Naive B cell (primary cell): Measurements from ENCODE around the gene IGSF3. TPM values are rescaled to one million over a fixed set of nuclear protein-coding genes. Genes with fewer than 3 reads are reported as not detected.

Experiments used
- ATAC-seq, 2 donors: fragments of 150-1000 bp; cut with Tn5 transposase; 2 replicates each; pipeline ENCODE4 v1.10.0; 2021; ENCODE audit warnings: low read depth in 2 of 2, mild to moderate bottlenecking in 2 of 2, moderate library complexity in 2 of 2
- DNase-seq: peaks from one replicate; pipeline ENCODE4 v3.0.0; 2022
- H3K27ac Mint-ChIP-seq, 6 donors: one replicate each; pipeline ENCODE4 v1.8.0; 2020 to 2022; ENCODE audit warnings: mild to moderate bottlenecking in 6 of 6, mixed read lengths in 6 of 6, moderate library complexity in 5 of 6, inconsistent platforms in 2 of 6
- H3K27me3 Mint-ChIP-seq, 3 donors: one replicate each; pipeline ENCODE4 v1.8.0; 2021 to 2022; ENCODE audit warnings: mixed read lengths in 3 of 3, mild to moderate bottlenecking in 1 of 3
- H3K36me3 Mint-ChIP-seq, 2 donors: one replicate each; pipeline ENCODE4 v1.8.0; 2020 to 2022; ENCODE audit warnings: mixed read lengths in 2 of 2, inconsistent platforms in 1 of 2, mild to moderate bottlenecking in 1 of 2
- H3K4me1 Mint-ChIP-seq, 3 donors: one replicate each; pipeline ENCODE4 v1.8.0; 2020 to 2022; ENCODE audit warnings: mixed read lengths in 3 of 3, inconsistent platforms in 1 of 3, mild to moderate bottlenecking in 1 of 3, moderate library complexity in 1 of 3
- H3K4me3 Mint-ChIP-seq, 8 donors: one replicate each; pipeline ENCODE4 v1.8.0; 2020 to 2022; ENCODE audit warnings: mild to moderate bottlenecking in 8 of 8, mixed read lengths in 8 of 8, moderate library complexity in 8 of 8, inconsistent platforms in 2 of 8
- H3K9me3 Mint-ChIP-seq, 7 donors: one replicate each; pipeline ENCODE4 v1.8.0; 2020 to 2022; ENCODE audit warnings: mixed read lengths in 7 of 7, mild to moderate bottlenecking in 5 of 7, inconsistent platforms in 2 of 7, moderate library complexity in 1 of 7
- polyA plus RNA-seq, 6 donors: library from polyadenylated mRNA; unstranded; fragments of 300-500 nt; fragmentation: Illumina TruSeq; gene quantifications; one replicate each; pipeline ENCODE4 v1.2.3, GENCODE V29; 2021; ENCODE audit warnings: low read depth in 6 of 6

IGSF3 gene
- polyA plus RNA-seq, 6 donors from 2014 or later = not detected

DNA sequence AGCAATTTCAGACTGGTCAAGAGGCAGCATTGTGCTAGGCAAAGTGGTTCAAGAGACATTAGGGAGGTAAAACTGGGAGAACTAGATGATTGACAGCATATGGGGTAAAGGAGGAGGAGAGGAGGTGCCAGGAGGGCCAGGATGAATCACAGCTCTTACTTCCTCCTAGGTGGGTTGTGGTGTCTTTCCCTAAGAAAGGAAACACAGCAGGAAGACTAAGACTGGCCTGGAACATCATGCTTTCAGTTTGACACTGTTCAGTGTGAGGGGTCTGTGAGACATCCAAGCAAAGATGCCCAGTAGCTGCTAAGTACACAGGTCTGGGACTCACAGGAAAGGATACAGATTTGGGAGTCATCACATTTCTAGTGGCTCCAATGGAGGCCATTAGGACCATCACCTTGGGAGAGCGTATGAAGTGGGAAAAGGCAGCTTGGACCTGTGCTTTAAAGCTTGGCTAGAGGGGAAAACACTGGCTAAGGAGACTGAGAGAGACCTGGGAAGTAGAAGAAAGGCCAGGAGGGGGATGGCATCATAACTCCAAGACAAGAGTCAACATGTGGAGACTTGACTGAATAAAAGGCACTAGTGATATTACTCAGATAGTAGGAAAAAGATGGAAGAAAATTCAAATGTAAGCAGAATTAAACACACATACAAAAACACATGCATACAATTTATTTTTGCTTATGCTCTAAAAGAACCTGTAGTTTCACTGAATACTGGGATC is 114.0 kb downstream of the IGSF3 start:
- peak overlapping the region in 1 of 8 donors; percentile 51 for H3K4me3 Mint-ChIP-seq
- H3K4me1 Mint-ChIP-seq = peaks cover 38 to 45% (median 42%) of the 10 kb centered on the region in 3 donors
- no peaks in the 10 kb centered on the region for H3K9me3 Mint-ChIP-seq
- no peaks in the 10 kb centered on the region for H3K36me3 Mint-ChIP-seq
- ATAC-seq = no peak
- no peaks in the 10 kb centered on the region for H3K27me3 Mint-ChIP-seq
- H3K27ac Mint-ChIP-seq = peak overlapping the region in 4 of 6 donors; percentile 21 to 96 (median 63)
- DNase-seq = no peak

DNA sequence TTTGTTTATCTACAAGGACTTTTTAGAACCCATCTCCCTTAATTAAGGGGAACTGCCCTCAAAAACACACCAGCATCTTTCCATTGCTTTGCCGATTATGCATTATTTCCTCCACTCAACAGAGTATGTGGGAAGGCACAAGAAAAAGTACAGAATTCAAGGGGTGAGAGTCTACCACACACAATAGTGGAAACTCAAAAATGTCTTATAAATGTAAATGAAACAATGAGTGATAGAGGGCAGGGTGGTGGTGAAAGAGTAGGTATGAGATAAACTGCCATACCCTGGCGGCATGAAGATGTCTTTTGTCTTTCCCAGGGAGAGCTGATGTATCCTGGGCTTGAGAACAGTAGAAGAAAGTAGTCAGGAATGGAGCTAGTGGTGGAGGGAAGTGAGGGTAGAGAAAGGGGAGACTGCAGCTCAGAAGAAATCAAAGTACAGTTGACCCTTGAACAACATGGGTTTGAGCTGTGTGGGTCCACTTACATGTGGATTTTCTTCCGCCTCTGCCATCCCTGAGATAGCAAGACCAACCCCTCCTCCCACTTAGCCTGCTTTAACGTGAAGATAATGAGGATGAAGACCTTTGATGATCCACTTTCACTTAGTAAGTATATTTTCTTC is 121.1 kb downstream of the IGSF3 start:
- H3K27ac Mint-ChIP-seq = no peak overlapping the region

DNA sequence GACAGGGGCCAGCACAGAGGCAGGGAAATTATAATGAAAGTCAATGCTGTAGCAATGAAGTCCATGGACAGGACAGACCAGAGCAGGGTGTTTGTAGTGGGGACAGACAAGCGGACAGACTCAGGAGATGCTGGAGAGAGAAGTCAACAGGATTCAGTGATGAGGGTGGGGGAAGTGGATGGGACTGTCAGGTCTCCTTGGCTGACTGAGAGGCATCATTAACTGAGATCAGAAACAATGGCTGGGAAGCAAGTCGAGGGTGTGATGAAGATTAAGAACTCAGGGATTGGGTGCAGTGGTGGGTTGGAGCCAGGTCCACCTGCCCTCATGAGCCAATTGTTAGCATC is 122.2 kb downstream of the IGSF3 start:
- no peak for DNase-seq
- Mint-ChIP-seq H3K4me3 (no peak overlapping the region), H3K9me3 (no peaks in the 10 kb centered on the region), H3K36me3 (peaks cover 11 to 16% of the 10 kb centered on the region in 2 donors), H3K27me3 (no peaks in the 10 kb centered on the region), H3K27ac (peak overlapping the region in 3 of 6 donors; percentile 20 to 77 (median 65)), H3K4me1 (peaks cover 21 to 29% (median 24%) of the 10 kb centered on the region in 3 donors)
- no peak for ATAC-seq

More for the DNA sequence above, 121.1 kb downstream of the IGSF3 start:
- Mint-ChIP-seq H3K4me1 (peaks cover 19 to 34% (median 30%) of the 10 kb centered on the region in 3 donors), H3K36me3 (peaks cover 11 to 16% of the 10 kb centered on the region in 2 donors), H3K27me3 (no peaks in the 10 kb centered on the region), H3K4me3 (no peak overlapping the region), H3K9me3 (no peaks in the 10 kb centered on the region)
- ATAC-seq = no peak
- no peak for DNase-seq

DNA sequence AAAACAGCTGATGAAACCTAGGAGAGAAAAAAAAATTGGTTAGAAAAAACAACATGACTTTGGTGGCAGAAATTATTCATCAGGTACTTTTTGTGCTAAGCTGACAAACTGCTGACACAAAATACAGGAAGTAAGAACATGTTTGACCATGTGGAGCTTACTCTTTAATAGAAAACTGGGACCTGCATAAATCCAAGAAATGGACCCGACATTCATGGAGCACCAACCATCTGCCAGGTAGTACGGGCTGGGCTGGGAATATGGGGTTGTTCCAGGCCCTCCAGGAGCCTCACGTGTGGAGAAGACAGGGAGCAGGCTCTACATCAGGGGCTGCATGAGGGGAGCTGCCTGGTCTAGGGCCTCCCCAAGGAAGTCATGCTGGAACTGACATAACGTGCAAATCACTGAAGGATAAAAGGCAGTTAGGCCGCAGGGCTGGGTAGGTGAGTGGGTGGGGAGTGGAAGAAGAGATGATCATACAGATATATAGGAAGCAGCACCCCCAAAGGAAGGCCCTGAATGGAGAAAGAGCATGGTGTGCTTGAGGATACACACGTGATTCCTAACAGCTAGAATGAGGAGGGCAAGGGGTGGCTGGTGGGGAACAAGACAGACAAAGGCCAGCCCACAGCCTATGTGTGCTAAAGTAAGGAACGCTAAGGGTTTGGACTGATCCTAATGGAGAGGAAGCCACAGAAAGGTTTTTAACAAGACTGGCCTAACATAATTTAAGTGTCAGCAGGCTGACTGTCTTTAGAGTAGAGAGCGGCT is 122.8 kb downstream of the IGSF3 start:
- Mint-ChIP-seq H3K9me3 (no peaks in the 10 kb centered on the region), H3K4me1 (peaks cover 26 to 32% (median 29%) of the 10 kb centered on the region in 3 donors), H3K27ac (peak overlapping the region in 5 of 6 donors; percentile 20 to 77 (median 62)), H3K27me3 (no peaks in the 10 kb centered on the region), H3K36me3 (peaks cover 11 to 16% of the 10 kb centered on the region in 2 donors), H3K4me3 (peak overlapping the region in 1 of 8 donors; percentile 9)
- DNase-seq (no peak), ATAC-seq (peak; percentile 22 to 39)

DNA sequence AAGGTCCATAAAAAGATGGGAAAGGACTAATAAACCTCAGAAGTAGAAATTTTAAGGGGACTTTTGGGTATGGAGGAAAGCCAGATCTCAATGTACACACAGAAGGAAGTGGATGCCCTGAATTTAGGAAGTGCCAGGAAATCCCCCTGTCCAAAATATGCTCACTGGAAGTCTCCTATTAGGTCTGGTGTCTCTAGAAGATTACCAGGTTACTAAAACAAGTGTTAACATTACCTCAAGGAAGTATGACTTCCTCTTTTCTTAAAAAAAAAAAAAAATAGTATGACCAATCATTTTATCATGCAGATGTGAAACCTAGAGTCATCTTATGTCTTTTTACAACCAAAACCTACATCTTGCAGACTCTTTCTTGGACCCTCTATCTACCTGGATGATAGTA is 127.4 kb downstream of the IGSF3 start:
- ATAC-seq = peak; percentile 89 to 90
- peaks cover 15 to 23% of the 10 kb centered on the region in 2 donors for H3K36me3 Mint-ChIP-seq
- no peaks in the 10 kb centered on the region for H3K27me3 Mint-ChIP-seq
- H3K9me3 Mint-ChIP-seq = no peaks in the 10 kb centered on the region
- peak overlapping the region in 4 of 6 donors; percentile 2 to 40 (median 26) for H3K27ac Mint-ChIP-seq
- peak; percentile 59 for DNase-seq
- H3K4me3 Mint-ChIP-seq = no peak overlapping the region
- peaks cover 25 to 29% (median 27%) of the 10 kb centered on the region in 3 donors for H3K4me1 Mint-ChIP-seq

DNA sequence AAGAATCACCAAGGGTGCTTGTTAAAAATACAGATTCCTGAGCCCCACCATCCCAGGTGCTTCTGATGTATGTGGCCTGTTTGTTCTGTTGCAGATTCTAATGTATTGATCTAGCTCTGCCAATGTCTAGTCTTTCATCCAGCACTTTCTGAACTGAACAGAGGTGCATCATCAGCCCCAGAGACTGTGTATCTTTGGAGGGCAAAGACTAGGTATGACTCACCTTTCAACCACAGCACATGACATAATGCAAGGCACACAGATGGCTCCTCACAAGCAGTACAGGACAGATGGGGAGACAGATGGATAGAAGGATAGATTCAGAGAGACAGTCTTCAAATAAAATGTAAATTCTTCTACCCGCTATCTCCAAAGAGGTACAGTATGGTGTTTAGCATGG is 129.0 kb downstream of the IGSF3 start:
- ATAC-seq (no peak), DNase-seq (no peak)
- Mint-ChIP-seq H3K27ac (peak overlapping the region in 1 of 6 donors; percentile 3), H3K36me3 (peaks cover 22 to 29% of the 10 kb centered on the region in 2 donors), H3K4me1 (peaks cover 16 to 20% (median 19%) of the 10 kb centered on the region in 3 donors), H3K27me3 (no peaks in the 10 kb centered on the region), H3K9me3 (no peaks in the 10 kb centered on the region), H3K4me3 (no peak overlapping the region)

DNA sequence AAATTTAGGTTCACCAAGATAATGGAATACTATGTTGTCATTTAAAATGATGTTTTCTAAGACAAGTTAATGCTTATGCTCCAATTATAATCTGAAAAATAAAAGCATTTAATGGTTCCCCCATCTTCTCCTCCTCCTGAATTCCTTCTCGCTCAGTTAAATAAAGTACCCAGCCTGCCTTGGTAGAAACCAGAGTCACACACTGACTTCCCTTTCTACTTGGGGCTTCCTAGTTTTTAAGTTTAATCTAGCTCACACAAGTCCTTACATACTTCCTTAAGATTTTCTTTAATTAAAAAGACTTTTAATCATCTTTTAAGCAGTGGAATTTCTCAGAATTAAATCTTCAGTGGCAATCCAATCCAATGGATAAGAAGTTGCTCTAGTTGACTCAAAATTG is 129.6 kb downstream of the IGSF3 start:
- DNase-seq = no peak
- Mint-ChIP-seq H3K9me3 (no peaks in the 10 kb centered on the region), H3K27me3 (no peaks in the 10 kb centered on the region), H3K36me3 (peaks cover 23 to 30% of the 10 kb centered on the region in 2 donors), H3K4me1 (peaks cover 15 to 20% (median 16%) of the 10 kb centered on the region in 3 donors), H3K4me3 (no peak overlapping the region), H3K27ac (no peak overlapping the region)
- ATAC-seq = no peak

DNA sequence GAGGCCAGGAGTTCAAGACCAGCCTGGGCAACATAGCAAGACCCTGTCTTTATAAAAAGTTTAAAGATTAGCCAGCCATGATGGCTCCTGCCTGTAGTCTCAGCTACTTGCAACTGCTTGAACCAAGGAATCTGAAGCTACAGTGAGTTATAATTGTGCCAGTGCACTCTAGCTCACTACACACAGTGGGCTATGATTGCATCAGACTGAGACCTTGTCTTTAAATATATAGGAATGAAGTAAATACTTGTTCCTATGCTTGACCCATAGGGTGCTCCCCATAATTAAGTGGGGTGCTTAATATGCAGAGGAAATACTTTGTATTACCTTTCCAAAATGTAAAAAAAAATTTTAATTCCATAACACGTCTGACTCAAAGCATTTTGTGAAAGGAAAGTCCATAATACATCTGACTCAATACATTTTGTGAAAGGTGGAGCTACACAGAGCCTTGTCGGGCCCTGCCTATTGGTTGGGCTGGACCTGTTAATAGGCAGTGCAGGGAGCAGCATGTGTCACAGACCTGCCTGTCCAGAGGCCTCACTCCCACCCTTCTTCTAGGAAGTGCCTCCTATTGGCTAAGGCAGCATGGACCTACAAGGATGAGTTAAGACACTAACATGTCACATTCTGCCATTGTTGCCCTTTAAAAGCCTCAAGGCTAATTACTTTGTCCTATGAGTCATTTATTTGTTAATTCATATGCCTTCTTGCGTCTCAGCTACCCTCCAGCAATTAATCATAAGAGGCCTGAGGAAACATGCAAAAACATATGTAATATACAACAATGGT is 130.3 kb downstream of the IGSF3 start:
- DNase-seq (no peak), ATAC-seq (no peak)
- H3K4me3 Mint-ChIP-seq = no peak overlapping the region
- H3K27me3 Mint-ChIP-seq = no peaks in the 10 kb centered on the region
- H3K9me3 Mint-ChIP-seq = no peaks in the 10 kb centered on the region
- H3K27ac Mint-ChIP-seq = no peak overlapping the region
- H3K4me1 Mint-ChIP-seq = peaks cover 11 to 20% (median 11%) of the 10 kb centered on the region in 3 donors
- peaks cover 18 to 27% of the 10 kb centered on the region in 2 donors for H3K36me3 Mint-ChIP-seq

DNA sequence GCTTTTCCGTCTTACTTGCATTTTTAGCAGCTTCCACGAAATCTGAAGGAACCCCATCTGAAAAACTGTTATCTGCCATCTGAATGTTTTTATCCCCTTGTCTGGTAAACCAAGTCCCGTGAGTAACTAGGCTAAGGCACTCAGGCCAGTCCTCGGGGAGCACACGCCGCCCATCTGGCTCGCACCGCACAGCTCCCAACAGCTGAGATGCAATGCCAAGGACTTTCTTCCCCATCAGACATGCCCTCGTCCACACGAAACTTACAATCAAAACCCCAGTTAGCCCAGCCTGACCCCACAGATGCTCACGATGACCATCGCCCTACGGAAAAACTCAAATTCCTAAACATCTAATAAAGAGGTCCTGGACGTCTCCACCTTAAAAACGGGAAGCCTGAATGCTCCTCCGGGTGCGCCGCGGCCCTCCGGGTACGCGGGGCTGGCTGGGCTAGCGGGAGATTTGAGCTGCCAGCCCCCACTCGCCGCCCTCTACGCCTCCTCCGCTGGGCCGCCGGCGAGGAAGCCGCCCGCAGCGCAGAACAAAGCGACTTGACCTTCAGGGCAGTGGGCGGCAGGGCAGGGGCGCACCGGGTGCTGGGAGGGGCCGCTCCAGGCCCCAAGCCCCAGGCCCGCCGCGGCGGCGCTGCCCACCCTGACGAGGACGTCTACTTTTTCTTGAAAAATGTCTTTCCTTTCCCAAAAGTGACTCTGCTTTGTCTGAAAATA is 133.4 kb downstream of the IGSF3 start:
- Mint-ChIP-seq H3K27me3 (no peaks in the 10 kb centered on the region), H3K36me3 (peaks cover 18 to 24% of the 10 kb centered on the region in 2 donors), H3K9me3 (no peaks in the 10 kb centered on the region), H3K27ac (no peak overlapping the region), H3K4me3 (no peak overlapping the region), H3K4me1 (peaks cover 0 to 3% (median 0%) of the 10 kb centered on the region in 3 donors)
- DNase-seq (no peak), ATAC-seq (no peak)

DNA sequence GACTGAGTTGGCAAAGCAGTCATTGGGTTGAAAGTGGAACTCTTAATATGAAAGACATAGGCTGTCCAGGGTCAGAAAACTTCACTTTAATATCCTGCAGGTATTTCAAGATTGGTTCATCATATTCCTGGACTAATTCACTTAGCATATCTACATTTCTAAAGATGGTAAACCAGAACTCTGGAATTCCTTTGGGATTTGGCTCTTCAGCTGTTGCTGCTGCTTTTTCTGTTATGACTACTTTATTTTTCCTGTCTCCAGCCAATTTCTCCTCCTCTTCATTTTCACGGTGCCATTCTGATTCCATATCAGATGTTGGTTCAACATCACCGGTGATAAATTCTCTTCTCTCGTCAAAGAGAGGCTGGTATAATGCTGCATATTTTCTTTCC is 134.1 kb downstream of the IGSF3 start:
- H3K27me3 Mint-ChIP-seq = no peaks in the 10 kb centered on the region
- no peak overlapping the region for H3K4me3 Mint-ChIP-seq
- H3K4me1 Mint-ChIP-seq = no peaks in the 10 kb centered on the region
- peaks cover 18 to 24% of the 10 kb centered on the region in 2 donors for H3K36me3 Mint-ChIP-seq
- DNase-seq (no peak), ATAC-seq (no peak)
- no peaks in the 10 kb centered on the region for H3K9me3 Mint-ChIP-seq
- no peak overlapping the region for H3K27ac Mint-ChIP-seq

DNA sequence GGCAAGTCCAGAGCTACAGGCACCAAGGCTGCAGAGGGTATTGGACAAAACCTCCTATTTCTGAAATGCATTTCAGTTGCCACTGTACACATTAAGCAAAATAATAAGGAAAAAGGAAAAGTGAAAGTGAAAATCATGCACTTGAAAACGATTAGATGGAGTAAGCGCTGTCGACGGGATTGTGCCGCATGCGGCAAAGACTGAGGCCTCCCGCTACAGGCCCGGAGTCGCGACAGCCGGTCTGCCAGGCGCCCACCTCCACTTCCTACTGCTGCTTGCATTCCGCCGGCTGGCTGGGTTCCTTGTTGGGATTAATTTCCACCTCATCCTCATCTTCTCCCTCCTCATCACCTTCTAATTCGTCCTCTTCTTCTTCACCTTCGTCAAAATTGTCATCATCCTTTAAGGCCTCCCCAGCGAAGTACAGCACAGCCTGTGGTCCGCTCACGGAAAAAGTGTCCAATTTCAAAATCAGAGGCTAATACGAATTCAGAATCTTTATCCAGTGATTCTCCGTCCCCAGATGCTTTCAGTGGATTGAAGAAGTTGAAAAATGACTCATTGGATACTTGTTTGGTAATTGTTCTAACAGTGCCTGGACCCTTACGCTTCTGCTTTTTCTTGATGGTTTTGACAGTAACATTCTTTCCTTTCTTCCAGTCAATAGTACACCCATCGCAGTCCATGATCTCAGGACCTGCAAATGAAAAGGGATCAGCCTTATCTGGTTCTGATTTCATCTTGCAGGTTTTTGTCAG is 134.7 kb downstream of the IGSF3 start:
- no peaks in the 10 kb centered on the region for H3K27me3 Mint-ChIP-seq
- H3K36me3 Mint-ChIP-seq = peaks cover 23 to 24% of the 10 kb centered on the region in 2 donors
- ATAC-seq = no peak
- no peaks in the 10 kb centered on the region for H3K9me3 Mint-ChIP-seq
- H3K4me1 Mint-ChIP-seq = no peaks in the 10 kb centered on the region
- no peak overlapping the region for H3K27ac Mint-ChIP-seq
- H3K4me3 Mint-ChIP-seq = no peak overlapping the region
- DNase-seq = no peak

DNA sequence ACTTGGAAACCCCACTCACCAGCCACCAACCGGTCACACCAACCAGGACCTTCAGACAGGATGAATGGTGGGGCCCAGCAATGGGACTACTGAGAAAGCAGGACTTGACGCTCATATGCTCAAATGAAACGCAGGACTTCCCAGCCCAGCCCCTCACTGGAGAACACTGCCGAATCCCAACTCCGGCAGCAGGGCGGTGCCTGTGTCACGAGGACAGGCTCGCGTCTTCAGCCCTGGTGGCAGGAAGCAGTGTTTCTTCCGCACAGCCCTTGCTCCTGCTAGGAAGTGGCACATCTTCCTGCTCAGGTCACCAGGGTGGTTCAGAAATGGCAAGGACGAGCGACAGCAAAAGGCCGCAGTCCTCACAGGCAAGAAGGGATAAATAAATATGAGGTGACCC is 135.6 kb downstream of the IGSF3 start:
- DNase-seq (no peak), ATAC-seq (no peak)
- no peaks in the 10 kb centered on the region for H3K9me3 Mint-ChIP-seq
- H3K4me1 Mint-ChIP-seq = no peaks in the 10 kb centered on the region
- no peak overlapping the region for H3K4me3 Mint-ChIP-seq
- H3K27me3 Mint-ChIP-seq = no peaks in the 10 kb centered on the region
- H3K36me3 Mint-ChIP-seq = peaks cover 23 to 24% of the 10 kb centered on the region in 2 donors
- no peak overlapping the region for H3K27ac Mint-ChIP-seq
